Omental fat pad (tissue), 4 donors: ENCODE measurements around the gene CAMK4. TPM values are rescaled to one million over a fixed set of nuclear protein-coding genes. Genes with fewer than 3 reads are reported as not detected.

ENCODE experiments used
- ATAC-seq: fragments of 150-250 bp; one replicate; pipeline ENCODE4 v1.9.1; 2016; ENCODE audit warnings: mild to moderate bottlenecking, moderate library complexity; ENCODE audit not compliant: low FRiP score
- DNase-seq: peaks from one replicate; pipeline ENCODE4 v3.0.0-alpha.2; 2019; ENCODE audit warnings: low spot score
- total RNA-seq, 4 donors: library from RNA; depleted of rRNA; stranded (reverse); fragments of >200 nt; gene quantifications; one replicate each; pipeline ENCODE4 v1.1.0, GENCODE V29; 2016
- TF ChIP-seq, protein P1 (sequence below), 3 donors: fragments of 450-650 bp; IDR thresholded peaks; one replicate each; pipeline ENCODE4 v1.5.1; 2016 to 2017; ENCODE audit warnings: antibody characterized with exemption in 3 of 3, mild to moderate bottlenecking in 3 of 3, moderate library complexity in 2 of 3

CAMK4 gene
- total RNA-seq, 4 donors from 2014 or later = 0.44 to 3.8 (median 1.7) TPM

DNA sequence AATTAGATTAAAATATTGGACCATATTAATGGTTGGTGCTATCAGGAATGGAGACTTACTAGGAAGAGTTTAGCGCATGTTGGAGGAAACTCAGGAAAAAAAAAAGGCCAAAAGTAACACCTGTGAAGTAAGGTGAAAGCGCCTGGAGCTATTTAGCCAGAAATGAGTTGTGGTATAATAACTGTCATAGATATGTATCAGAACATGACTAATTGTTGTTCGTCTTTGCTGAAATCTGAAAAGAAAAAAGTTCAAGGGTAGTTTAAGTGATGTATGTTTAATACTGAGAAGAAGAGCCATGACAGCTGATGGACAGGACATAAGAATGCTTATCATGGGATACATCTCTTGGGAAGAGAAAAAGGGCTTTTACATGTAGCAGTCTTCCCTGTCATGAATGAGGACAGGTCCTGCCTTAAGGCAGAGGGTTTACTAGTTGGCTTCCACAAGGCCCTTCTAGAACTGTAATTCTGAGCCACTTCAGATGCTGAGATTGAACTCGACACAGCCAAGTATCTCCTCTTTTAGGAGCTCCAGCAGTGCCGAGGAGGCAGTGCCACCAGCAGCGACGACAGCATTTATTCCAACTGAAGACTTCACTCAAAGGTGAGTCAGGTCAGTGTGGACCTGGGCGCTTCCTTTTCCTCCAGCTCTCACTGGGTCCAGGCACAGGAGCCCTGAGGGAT, 940 bp upstream of the CAMK4 start:
- peak; percentile 28 for ATAC-seq
- no peak for DNase-seq
- TF ChIP-seq, protein P1, sequence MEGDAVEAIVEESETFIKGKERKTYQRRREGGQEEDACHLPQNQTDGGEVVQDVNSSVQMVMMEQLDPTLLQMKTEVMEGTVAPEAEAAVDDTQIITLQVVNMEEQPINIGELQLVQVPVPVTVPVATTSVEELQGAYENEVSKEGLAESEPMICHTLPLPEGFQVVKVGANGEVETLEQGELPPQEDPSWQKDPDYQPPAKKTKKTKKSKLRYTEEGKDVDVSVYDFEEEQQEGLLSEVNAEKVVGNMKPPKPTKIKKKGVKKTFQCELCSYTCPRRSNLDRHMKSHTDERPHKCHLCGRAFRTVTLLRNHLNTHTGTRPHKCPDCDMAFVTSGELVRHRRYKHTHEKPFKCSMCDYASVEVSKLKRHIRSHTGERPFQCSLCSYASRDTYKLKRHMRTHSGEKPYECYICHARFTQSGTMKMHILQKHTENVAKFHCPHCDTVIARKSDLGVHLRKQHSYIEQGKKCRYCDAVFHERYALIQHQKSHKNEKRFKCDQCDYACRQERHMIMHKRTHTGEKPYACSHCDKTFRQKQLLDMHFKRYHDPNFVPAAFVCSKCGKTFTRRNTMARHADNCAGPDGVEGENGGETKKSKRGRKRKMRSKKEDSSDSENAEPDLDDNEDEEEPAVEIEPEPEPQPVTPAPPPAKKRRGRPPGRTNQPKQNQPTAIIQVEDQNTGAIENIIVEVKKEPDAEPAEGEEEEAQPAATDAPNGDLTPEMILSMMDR (IDR thresholded peaks at IDR 0.05) = no peak

DNA sequence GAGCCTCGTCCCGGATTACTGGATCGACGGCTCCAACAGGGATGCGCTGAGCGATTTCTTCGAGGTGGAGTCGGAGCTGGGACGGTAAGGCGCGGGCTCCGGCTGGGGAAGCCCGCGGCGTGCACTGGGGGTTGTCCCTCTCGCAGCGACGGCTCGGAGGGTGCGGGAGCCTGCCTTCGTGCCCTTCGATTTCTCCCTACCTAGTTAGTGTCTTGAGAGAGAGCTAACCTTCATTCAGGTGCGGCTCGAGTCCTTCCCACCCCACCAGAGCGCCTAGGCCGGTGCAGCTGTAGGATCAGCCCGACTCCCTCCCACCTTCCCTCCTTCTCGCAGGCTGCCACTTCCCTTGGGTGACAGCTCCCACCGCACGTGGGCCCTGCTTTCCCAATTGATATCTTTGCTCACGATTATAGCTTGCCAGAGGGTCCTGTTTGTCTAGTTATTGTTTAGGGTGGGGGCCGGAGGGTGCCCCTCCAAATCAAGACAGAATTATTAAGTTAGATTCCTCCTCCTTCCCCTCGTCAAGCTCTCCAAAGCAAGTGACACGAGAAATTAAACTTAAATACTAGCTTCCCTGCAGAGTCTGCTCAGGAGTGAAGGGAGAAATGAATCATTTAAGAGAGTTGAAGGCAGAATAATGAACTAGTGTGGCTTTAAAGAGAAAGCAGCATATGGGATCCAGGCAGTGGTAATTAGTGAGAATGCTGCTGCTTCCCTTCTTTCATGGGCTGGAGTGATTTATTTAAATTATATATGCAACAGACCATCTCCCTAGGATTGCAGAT, 569 bp downstream of the CAMK4 start:
- DNase-seq = no peak
- TF ChIP-seq, protein P1 (IDR thresholded peaks at IDR 0.05) = no peak
- ATAC-seq = peak; percentile 33

DNA sequence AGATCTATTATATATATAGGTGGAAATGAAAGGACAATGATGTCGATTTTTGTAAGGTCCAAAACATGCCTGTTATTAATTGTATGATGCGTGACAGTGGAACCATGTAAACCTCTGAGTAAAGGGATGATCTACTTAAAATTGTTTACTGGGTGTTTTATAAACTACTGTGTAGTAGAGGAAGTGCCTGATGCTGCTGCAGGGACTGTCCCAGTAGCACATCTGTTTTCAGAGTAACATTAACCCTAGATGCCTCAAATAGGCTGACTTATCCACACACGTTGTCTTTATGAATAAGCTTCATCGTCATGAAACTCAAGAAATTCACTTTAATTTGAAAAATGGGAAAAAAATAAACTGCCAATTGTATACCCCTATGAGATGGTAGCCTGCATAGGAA, 1.7 kb downstream of the CAMK4 start:
- TF ChIP-seq, protein P1 (IDR thresholded peaks at IDR 0.05) = no peak
- ATAC-seq = no peak
- no peak for DNase-seq

DNA sequence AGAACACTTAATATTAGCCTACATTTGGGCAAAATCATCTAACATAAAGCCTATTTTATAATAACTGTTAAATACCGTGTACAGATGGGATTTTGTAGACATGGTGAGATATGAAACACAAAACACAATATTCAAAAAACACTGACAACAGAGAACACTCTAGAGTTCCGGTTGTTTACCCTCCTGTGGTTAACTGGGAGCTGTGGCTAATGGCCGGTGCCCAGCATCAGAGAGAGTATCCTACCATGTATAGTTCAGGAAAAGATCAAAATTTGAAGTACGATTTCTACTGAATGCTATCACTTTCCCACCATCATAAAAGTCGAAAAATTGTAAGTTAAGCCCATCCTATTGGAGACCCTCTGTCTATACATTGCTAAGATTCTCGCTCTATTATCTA, 2.4 kb downstream of the CAMK4 start:
- TF ChIP-seq, protein P1 (IDR thresholded peaks at IDR 0.05) = no peak
- ATAC-seq = no peak
- DNase-seq = no peak

DNA sequence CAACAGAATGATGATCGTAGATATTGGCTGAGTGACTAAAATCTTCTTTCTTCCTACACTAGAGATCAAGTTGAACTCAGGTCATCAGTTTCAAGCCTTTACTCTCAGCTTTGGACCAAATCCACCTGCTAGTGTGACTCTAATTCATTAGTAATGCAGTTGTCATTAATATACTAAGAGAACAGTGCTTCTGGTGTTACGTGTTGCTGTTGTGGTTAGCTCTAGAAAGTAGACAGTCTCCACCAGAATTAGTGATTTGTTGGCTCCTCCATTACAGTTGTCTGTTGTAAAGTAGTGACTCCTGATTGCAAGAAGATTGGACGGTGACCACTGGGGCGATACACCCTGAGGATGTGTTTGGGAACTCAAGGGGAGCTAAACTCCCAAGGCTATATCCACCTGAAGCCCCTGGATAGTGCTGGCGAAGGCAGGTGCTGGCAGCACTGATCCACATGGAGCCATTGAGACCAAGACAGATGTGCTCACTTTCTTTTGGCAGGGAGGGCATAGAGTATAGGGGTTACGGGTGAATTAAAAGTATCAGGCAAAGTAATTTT, 3.1 kb downstream of the CAMK4 start:
- no peak for ATAC-seq
- TF ChIP-seq, protein P1 (IDR thresholded peaks at IDR 0.05) = no peak
- no peak for DNase-seq

DNA sequence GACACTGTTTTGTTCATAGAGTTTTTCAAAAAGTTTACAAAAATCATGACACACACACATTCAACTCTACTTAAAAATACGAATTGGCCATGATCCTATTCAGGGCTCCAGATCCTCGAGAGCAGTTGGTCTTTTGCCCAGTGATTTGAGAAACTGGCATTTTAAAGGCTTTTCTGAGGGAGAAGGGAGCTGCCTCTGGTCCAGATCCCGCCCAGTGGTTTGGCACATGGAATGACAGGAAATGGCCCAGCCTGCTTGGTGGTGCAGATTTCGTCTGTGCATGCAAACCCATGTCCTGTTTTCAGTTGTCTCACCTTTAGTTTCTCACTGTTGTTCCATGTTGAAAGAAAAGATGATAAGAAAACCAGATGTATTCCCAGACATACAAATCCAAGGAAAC, 3.6 kb downstream of the CAMK4 start:
- DNase-seq = no peak
- ATAC-seq = no peak

More for the DNA sequence above, 3.6 kb downstream of the CAMK4 start:
- TF ChIP-seq, protein P1 (IDR thresholded peaks at IDR 0.05) = no peak
